Endothelial cell of hepatic sinusoid (primary cell): ENCODE measurements around the gene MYH15.

Experiments used
- in situ Hi-C: cut with HindIII; loops from 2 replicates; pipeline ENCODE4 v1.10.0; 2017; ENCODE audit warnings: low sequenced_read_pairs

Gene MYH15

DNA sequence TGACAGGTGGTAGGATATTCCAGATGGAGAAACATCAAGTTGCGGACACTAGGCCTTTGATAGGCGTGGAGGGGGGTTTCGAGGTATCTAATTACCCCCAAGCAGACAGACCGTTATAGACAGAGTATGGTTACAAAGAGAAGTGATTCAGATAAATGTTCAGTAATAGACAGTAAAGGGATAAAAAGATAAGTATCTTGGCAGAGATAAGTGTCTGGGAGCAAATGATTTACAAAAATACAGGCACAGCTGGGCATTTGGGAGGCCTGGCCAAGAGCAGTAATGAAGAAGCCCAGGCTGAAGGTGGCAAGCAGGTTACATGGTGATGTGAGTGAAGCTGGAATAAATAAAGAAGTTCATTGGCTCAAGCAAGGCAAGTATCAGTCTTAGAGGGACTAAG, 659 bp upstream of the MYH15 start:
- in situ Hi-C loops, result no loop called here

DNA sequence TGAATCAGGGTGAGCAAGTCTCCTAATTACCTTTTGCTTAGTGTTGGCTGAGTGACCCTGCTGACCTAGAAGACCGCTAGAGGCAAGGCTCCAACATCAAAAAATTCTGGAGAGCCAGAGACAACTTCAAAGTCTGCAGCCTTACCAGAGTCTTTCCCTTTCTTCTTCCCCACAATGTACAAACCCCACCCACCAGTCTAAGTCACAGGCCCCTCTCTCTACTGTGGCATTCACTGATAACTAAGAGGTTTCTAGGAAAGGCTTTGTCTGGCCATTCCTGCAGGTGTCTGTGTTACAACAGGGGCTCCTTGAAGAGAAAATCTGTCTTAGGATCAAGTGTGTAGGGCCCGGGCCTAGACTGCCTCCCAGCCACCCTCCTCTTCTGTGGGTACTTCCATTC, 525 bp downstream of the MYH15 start:
- in situ Hi-C loops, result no loop called here

DNA sequence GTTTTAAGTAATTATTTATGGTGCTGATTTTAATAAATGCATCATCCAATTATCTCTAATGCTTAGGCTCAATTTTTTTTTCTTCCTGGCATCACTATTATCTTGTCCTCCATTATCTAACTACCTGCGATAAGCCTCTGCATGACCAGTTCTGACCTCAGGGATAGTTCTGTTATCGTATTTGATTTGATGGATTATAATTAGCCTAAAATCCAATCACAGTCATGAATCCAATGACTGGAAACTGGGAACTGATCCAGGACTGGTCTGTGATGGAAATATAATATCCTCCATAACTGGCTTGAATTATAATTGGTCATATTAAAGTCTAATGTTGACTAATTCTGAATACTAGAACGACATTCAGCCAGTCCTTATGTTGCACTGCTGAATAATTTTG, 1.1 kb downstream of the MYH15 start:
- in situ Hi-C loops, result no loop called here

DNA sequence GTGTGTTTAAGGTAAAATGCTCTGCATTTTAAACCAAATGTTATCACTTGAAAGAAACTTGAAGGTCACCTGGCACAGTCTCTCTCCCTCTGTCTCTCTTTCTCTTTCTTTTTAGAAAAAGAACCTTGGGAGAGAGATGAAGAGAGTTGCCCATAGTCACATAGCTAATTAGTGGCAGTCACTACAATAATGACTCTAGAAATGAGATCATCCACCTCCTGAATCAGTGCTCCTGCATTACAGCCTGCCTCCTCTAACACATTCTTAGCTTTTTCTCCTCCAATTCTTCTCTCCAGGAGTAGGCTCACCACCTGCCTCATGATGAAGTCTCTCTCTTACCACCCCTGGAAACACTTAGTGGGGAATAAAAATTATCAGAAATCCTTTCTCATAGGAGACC, 2.5 kb downstream of the MYH15 start:
- in situ Hi-C loops, result no loop called here

DNA sequence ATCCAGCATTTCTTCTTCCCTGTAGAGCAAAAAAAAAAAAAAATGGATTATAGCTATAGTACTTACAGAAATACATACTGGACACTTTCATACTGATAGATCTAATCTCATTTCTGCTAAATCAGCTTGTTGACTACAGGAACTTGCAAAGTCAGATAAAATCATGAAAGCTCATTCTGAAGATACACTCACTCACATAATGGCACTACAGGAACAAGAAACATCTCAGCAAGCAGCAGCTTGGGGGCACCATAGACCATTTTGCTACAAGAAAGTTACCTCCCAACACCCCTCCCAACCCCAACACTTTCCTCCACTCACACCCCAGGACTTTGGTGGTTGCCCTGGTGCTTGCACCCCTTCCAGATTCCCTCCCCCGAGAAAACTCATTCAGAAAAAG, 4.6 kb downstream of the MYH15 start:
- in situ Hi-C loops, result no loop called here

DNA sequence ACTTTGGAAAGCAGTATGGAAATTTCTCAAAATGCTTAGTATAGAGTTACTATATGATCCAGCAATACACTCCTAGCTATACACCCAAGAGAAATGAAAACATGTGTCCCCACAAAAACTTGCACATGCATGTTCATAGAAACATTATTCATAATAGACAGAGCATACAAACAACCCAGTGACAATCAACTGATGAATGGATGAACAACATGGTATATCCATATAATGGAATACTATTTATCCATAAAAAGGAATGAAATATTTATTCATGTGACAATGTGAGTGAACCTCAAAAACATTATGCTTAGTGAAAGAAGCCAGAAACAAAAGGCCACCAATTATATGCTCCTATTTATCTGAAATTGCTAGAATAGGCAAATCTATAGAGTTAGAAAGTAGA, 6.7 kb downstream of the MYH15 start:
- in situ Hi-C loops, result no loop called here

DNA sequence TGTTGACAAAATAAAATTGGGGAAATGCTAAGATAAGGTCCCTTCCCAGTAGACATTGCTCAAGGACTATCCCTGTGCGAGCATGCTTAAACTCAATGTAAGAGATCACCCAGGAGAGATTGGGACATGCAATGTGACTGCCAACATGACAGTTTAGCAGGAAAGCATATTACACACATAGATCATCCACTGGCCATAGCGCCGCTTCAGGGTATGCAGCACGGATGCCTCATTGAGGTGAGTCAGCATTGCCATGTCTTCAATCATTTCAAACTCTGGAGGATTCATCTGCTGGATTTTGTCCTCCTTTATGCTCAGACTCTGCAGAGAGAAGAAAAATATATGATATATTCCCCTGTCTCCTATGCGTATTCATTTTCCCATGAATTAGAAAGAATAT, 8.9 kb downstream of the MYH15 start:
- in situ Hi-C loops, result no loop called here

DNA sequence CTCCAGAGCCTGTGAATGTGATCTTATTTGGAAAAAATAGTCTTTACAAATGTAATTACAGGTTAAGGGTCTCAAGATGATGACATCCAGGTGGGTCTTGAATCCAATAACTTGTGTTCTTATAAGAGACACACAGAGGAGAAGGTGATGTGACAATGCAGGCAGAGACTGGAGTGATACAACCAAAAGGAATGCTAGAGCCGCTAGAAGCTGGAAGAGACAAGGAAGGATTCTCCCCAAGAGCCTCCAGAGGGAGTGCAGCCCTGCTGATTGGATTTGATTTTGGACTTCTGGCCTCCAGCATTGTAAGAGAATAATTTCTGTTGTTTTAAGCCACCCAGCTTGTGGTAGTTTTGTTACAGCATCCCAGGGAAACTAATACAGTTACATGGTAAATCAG, 9.7 kb downstream of the MYH15 start:
- in situ Hi-C loops, result no loop called here

DNA sequence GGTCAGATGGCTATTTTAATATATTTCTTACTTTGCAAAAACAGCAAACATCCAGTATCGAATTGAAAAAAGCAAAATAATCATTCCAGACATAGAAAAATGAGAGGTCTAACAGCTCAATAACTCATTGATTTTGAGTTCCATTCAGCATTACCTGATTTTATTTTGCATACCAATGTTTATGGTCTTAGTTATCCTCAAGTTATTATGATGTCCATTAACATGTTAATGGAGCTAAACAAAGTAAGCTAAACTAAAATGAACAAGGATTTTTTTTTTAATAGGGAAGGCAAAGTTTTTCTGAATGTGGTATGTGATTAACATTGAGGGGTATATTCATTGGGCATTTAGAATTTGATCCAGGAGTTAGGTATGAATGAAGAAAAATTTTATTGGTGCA, 13.1 kb downstream of the MYH15 start:
- in situ Hi-C loops, result no loop called here

DNA sequence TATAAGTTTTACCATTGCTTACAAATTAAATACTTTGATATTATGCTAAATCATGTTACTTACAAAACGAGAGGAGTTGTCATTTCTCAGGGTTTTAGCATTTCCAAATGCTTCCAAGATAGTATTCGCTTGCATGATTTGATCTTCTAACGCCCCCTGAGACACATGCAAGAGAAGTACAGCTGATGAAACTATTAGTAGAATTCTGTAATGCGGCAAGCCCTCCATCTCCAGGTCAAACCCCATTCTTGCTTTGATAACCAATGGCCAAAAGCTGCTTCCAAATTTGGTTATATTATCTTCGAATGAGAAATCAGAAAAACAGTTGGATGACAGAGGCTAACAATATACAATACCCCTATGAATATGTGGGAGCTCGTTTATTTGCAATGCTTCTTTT, 14.7 kb downstream of the MYH15 start:
- in situ Hi-C loops, result no loop called here

DNA sequence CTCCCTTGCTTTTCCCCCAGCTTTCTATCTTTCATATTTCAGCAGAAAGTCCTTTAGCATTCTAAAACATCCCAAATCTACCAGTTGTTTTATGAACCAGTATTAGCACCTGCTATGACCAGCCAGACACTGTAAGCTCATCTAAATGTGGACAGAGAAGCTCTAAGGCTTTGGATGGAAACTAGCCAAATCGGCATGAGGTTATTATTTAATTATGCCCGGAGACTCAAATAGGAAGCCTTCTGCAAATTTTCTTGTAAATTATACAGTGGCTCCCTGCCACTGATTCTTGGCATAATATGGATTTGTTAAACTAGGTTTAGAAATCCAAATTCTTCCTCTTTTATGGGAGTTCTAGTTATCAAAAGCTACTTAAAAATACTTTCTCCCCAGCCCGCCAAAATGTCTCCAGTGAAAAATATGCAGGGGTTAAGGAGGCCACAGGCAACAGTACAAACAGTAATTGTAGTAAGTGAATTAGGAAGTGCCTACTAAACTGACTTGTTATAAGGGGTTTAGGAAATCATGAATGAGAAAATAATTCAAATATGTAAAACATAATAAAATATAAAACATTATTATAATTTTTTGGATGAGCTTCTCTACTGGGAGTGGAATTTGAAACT, 15.4 kb downstream of the MYH15 start:
- in situ Hi-C loops, result no loop called here

DNA sequence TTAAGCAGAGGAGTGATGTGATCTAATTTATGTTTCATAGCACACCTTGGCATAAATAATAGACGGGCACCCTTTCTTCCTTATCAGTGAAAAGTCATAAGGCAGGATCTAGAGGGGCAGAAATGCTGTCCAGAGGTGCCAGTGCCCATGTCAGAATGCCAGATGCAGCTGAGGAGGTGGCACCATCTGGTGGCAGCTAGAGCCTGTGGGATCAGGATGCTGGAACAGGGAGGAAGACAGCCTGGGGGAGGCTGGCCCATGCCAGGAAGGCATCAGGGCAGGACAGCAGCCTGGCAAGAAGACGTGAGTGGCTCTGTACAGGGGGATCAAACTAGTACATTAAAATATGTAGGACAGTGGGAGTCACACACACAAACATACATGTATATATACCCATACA, 16.5 kb downstream of the MYH15 start:
- in situ Hi-C loops, result no loop called here

DNA sequence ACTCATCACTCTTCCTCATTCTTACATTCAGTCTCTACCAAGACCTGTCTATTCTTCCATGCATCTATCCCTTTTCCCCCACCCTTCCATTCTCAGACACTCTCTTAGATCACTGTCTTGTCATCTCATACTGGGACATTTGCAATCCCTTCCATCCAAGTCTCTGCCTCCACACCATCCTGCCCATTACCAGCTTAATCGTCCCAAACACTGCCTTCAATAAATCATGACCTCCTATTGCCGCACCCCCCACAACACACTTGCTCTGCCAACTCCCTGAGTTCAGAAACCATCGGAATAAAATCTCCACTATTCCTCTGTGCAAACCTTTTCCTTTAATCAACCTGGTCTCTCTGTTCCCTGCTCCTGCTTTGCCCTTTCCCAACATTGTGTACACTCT, 18.9 kb downstream of the MYH15 start:
- in situ Hi-C loops, result no loop called here

DNA sequence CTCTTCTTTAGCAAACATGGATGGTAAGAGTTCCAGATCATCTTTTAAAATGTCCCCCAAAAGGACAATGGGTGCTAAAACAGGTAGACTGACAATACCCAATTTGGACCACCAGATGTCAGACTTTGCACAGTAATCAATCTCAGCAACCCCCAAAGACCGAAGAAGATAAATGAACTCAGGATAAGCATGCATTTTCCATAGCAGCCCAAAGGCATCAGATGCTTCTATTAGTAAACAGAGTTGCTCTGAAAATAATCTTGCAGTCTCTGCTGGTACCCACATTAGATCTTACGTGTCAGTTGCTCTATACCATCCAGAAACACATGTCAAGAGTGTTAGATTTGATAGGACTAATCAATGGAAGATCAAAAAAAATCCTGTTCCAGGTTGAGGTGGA, 20.6 kb downstream of the MYH15 start:
- in situ Hi-C loops, result no loop called here

DNA sequence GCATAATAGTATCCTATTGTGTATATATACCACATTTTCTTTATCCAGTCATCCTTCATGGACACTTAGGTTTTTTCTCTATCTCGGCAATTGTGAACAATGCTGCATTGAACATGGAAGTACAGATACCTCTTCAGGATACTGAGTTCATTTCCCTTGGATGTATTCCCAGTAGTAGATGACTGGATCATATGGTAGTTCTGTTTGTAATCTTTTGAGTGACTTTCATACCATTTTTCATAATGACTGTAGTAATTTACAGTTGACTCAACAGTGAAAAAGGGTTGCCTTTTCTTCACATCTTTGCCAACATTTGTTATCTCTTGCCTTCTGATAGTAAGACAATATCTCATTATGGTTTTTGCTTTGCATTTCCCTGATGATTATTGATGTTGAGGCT, 21.8 kb downstream of the MYH15 start:
- in situ Hi-C loops, result no loop called here

DNA sequence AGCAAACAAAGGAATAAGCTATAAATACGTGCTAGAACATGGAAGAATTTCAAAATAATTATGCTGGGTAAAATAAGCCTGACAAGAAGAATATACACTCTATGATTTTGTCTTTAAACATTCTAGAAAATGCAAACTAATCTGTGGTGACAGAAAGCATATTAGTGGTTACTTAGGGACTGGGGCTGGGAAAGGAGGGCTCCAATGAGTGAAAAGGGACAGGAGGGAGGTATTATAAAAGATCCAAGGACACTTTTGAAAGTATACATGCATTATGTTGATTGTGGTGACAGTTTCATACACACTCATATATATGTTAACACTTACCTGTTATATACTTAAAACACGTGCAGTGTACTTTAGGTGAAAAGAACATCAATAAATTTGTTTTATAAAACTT, 23.0 kb downstream of the MYH15 start:
- in situ Hi-C loops, result no loop called here

DNA sequence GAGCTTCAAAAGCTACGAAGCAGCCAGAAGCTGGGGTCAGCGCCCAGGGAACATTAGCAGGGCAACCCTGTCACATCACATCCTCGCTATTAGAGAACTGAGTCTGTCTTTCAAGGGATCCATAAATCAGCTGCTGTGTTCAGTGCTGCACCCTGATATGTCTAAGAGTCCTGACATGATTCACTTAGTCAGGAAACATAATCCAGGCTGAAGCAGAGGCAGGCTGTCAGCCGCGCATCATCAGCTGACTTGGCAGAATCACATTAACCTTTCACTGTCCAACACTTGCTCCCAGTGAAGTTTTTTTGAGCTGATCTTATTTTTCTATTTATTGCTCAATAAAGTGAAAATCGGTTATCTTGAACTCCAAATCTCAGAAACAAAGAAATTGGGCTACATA, 23.5 kb downstream of the MYH15 start:
- in situ Hi-C loops, result no loop called here

DNA sequence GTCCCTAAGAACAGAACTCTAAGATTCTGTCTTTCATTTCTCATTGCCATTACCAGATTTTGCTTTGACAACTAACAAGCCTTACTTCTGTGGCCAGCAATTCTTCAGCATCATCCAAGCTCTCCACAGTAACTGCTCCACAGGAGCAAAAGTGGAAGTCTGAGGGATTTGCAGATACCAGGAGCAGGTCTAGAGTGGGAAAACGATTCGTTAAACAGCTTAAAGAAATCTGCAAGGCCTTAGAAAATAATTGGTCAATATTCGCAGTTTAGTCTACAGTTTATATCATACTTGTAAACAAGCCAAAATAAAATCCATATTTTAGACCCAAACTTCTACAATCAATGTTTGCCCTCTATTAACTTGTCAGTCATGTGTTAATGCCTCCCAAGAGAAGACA, 24.1 kb downstream of the MYH15 start:
- in situ Hi-C loops, result no loop called here

DNA sequence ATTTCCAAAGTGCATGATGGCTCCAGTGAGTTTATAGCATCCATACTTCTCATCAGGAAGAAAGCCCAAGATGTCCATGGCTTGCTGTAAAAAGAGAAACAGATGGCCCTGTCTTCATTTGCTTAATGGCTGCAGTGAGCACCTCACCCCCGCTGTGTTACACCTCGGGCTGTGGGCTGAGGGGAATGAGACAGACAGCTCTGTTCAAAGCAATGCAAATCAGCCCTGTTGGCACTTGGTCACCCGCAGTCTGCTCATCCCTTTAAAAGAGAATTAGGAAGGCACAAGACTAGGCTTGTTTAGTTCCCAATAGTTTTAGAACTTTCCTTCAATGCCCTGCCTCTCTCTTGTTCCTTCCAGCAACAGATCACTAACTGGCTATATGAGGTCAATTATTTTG, 25.2 kb downstream of the MYH15 start:
- in situ Hi-C loops, result no loop called here

DNA sequence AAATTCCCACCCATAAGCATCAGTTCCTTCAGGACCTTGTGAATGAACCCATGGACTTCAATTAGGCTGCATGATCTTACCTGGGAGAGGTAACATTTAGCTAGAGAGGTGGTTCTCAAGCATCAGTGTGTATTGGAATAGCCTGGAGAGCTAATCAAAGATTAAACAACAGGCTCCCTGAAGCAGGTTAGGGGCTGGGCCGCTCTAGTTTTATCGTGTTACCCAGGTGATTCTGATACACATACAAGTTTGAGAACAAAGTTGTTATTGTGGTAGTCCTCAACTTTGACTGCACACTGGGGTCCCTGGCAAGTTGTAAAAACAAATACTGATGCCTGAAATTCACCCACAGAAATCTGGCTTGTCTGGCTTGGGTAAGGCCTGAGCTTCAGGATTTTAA, 31.2 kb downstream of the MYH15 start:
- in situ Hi-C loops, result no loop called here

DNA sequence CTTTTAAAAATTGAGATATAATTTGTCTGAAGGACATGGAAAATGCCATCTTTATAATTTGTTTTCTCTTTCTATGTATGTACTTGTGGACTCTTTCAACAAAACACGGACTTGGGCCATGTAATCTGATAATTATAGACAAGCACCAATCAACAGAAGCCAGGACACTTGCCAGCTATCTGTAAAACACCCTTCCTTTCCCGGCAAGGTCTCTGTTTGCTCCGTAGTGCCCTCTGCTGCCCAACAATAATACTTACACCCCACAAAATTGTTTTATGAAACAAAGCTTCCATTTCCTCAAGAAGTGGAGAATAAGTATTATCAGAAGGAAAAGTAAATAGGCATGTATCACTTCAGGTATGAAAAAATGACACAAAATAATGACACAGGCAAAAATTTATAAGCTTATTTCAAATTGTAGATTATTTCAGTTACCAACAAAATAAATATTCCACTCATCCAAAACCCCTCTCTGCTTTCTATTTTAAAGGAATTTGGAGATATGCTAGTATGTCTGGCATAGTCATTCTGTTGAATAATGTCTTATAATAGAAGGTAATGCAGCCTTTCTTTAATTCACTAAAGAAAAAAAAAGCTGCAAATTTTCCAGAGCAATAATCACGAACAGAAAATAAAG, 32.8 kb downstream of the MYH15 start:
- in situ Hi-C loops, result no loop called here

DNA sequence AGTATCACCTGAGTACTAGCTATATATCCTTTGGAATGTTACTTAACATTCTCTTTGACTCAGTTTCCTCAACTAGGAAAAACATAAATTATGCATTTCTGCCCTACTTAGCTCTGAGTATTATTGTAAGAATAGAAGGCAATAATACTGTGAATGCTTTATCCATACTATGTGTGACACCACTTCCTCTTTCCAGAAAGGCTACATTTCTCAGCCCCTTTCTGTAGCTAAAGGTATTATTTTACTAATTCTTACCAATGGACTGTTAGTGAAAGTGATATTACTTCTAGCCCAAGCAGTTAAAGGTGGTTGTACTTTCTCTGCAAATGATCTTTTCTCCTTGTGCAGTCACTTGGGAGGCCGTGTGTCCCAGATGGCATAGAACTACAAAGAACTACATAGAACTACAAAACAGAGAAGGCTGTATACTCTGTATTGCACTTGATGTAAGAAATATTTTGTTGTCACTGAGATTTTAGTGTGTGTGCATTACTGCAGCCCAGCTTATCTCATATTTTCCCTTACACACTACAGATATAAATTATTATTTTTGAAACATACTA, 35.1 kb downstream of the MYH15 start:
- in situ Hi-C loops, result no loop called here

DNA sequence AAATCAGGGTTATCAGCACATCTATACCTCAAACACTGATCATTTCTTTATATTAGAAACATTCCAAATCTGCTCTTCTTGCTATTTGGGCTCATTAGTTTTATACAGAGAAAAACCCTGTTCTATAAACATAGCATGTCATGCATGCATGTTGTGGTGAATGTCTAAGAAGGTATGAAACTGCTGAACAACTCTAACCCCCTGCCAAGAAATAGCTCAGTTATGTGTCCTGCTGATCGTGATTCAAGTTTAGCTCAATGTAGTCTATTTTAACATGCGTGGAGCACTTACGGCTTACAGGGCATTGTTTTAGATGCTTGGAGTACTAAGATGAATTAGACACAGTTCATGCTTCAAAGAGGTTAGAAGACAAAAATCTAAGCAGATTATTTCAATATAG, 35.8 kb downstream of the MYH15 start:
- in situ Hi-C loops, result no loop called here
